OCI-LY3 (cell line): ENCODE data around the gene KMO.

ENCODE experiments used
- H2AFZ ChIP-seq: fragments of 200-600, 300-600 bp; shearing (Covaris generic); 2 replicates; pipeline ENCODE4 v1.6.0; 2014; ENCODE audit warnings: antibody characterized with exemption, low read depth, low read length
- H3K27ac ChIP-seq: fragments of 200-600, 300-600 bp; sonication (generic); 2 replicates; pipeline ENCODE4 v1.5.1; 2014; ENCODE audit warnings: mild to moderate bottlenecking, low read length, moderate library complexity, mixed read lengths
- H3K27me3 ChIP-seq: fragments of 200-600, 300-600 bp; sonication (generic); 2 replicates; pipeline ENCODE4 v1.6.1; 2014; ENCODE audit warnings: low read depth, low read length, mixed read lengths
- H3K36me3 ChIP-seq: fragments of 200-600, 300-600 bp; sonication (generic); replicated peaks from 2 replicates; pipeline ENCODE3; 2014; ENCODE audit warnings: low read depth, low read length, mixed read lengths
- H3K4me1 ChIP-seq: fragments of 300-600, 200-600 bp; sonication (generic); 2 replicates; pipeline ENCODE4 v1.6.1; 2014; ENCODE audit warnings: low read length, mixed read lengths
- H3K4me2 ChIP-seq: fragments of 200-600, 300-600 bp; sonication (generic); 2 replicates; pipeline ENCODE4 v1.6.1; 2014; ENCODE audit warnings: low read length, mixed read lengths
- H3K4me3 ChIP-seq: fragments of 300-600, 200-600 bp; sonication (generic); 2 replicates; pipeline ENCODE4 v1.5.1; 2014; ENCODE audit warnings: antibody characterized with exemption, mild to moderate bottlenecking, low read length, moderate library complexity
- H3K79me2 ChIP-seq: fragments of 300-600, 200-600 bp; shearing (Covaris generic); 2 replicates; pipeline ENCODE4 v1.6.1; 2014; ENCODE audit warnings: mild to moderate bottlenecking, low read length, mixed read lengths
- H3K9ac ChIP-seq: fragments of 300-600, 200-600 bp; shearing (Covaris generic); 2 replicates; pipeline ENCODE4 v1.6.0; 2014; ENCODE audit warnings: mild to moderate bottlenecking, low read length, moderate library complexity
- H3K9me3 ChIP-seq: fragments of 200-600, 300-600 bp; shearing (Covaris generic); 2 replicates; pipeline ENCODE4 v1.6.1; 2014; ENCODE audit warnings: low read length, mixed read lengths; ENCODE audit not compliant: insufficient read depth
- H4K20me1 ChIP-seq: fragments of 200-600, 300-600 bp; sonication (generic); 2 replicates; pipeline ENCODE4 v1.6.1; 2016; ENCODE audit warnings: low read length, mixed read lengths; ENCODE audit not compliant: insufficient read depth
- EZH2phosphoT487 ChIP-seq: fragments of 200-600 bp; shearing (Covaris generic); IDR thresholded peaks from 2 replicates; pipeline ENCODE4 v1.6.1; 2018; ENCODE audit warnings: antibody characterized with exemption, mixed run types, low read depth
- TF ChIP-seq, protein P1 (sequence below): fragments of 200-600, 300-600 bp; sonication (generic); IDR thresholded peaks from 2 replicates; pipeline ENCODE4 v1.5.1; 2014; ENCODE audit warnings: antibody characterized with exemption, low read length, low read depth

KMO gene

DNA sequence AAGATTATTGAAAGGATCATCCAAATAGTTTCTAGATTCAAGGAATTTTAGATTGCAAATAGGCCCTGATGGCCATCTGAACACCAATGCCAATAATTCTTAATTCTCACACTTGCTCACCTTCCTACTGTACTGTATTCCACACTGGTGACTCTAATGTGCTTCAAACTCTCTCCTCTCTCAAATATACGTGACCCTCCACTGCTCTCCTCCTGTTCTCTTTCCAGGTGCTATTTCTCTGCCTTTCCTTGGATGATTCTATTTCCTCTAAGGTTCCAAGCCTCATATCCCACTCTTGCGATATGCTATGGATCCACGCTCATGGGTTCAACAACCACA is 28.6 kb downstream of the KMO start:
- TF ChIP-seq, protein P1, sequence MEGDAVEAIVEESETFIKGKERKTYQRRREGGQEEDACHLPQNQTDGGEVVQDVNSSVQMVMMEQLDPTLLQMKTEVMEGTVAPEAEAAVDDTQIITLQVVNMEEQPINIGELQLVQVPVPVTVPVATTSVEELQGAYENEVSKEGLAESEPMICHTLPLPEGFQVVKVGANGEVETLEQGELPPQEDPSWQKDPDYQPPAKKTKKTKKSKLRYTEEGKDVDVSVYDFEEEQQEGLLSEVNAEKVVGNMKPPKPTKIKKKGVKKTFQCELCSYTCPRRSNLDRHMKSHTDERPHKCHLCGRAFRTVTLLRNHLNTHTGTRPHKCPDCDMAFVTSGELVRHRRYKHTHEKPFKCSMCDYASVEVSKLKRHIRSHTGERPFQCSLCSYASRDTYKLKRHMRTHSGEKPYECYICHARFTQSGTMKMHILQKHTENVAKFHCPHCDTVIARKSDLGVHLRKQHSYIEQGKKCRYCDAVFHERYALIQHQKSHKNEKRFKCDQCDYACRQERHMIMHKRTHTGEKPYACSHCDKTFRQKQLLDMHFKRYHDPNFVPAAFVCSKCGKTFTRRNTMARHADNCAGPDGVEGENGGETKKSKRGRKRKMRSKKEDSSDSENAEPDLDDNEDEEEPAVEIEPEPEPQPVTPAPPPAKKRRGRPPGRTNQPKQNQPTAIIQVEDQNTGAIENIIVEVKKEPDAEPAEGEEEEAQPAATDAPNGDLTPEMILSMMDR: no peak
- TF ChIP-seq EZH2phosphoT487: no peak
- H3K9ac ChIP-seq: no peak overlapping the region
- H4K20me1 ChIP-seq: no peaks in the 10 kb centered on the region
- no peaks in the 10 kb centered on the region for H3K79me2 ChIP-seq
- H2AFZ ChIP-seq: no peak overlapping the region
- H3K27me3 ChIP-seq: no peaks in the 10 kb centered on the region
- H3K9me3 ChIP-seq: no peaks in the 10 kb centered on the region
- no peak overlapping the region for H3K27ac ChIP-seq
- H3K4me1 ChIP-seq: no peaks in the 10 kb centered on the region
- H3K4me2 ChIP-seq: no peak overlapping the region
- H3K4me3 ChIP-seq: no peak overlapping the region
- no peaks in the 10 kb centered on the region for H3K36me3 ChIP-seq

- Histone ChIP-seq H2AFZ (no peak overlapping the region), H3K4me2 (no peak overlapping the region), H3K36me3 (no peaks in the 10 kb centered on the region), H4K20me1 (no peaks in the 10 kb centered on the region), H3K4me3 (no peak overlapping the region), H3K9ac (no peak overlapping the region), H3K27me3 (no peaks in the 10 kb centered on the region), H3K79me2 (no peaks in the 10 kb centered on the region), H3K27ac (no peak overlapping the region), H3K4me1 (no peaks in the 10 kb centered on the region), H3K9me3 (no peaks in the 10 kb centered on the region)
- no peak for TF ChIP-seq EZH2phosphoT487
- TF ChIP-seq, protein P1: no peak
Observed at GRCh38 chr1:241569848-241570247, 37.7 kb downstream of the KMO start.

DNA sequence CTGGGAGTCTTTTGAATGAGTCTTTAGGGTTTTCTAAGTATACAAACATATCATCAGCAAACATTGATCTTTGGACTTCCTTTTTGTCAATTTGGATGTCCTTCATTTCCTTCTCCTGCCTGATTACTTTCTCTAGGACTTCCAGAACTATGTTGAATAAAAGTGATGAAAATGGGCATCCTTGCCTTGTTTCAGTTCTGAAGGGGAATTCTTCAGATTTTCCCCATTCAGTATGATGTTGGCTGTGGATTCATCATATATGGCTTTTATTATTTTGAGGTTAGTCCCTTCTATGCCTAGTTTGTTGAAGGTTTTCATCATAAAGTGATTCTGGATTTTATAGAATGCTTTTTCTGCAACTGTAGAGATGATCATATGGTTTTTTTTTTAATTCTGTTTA is 42.0 kb downstream of the KMO start:
- Histone ChIP-seq H2AFZ (no peak overlapping the region), H3K79me2 (no peaks in the 10 kb centered on the region), H3K9ac (no peak overlapping the region), H3K4me2 (no peak overlapping the region), H3K36me3 (peaks cover 10% of the 10 kb centered on the region), H3K27me3 (no peaks in the 10 kb centered on the region), H3K4me1 (no peaks in the 10 kb centered on the region), H3K9me3 (no peaks in the 10 kb centered on the region), H3K27ac (no peak overlapping the region), H4K20me1 (no peaks in the 10 kb centered on the region), H3K4me3 (no peak overlapping the region)
- TF ChIP-seq EZH2phosphoT487: no peak
- TF ChIP-seq, protein P1: no peak

DNA sequence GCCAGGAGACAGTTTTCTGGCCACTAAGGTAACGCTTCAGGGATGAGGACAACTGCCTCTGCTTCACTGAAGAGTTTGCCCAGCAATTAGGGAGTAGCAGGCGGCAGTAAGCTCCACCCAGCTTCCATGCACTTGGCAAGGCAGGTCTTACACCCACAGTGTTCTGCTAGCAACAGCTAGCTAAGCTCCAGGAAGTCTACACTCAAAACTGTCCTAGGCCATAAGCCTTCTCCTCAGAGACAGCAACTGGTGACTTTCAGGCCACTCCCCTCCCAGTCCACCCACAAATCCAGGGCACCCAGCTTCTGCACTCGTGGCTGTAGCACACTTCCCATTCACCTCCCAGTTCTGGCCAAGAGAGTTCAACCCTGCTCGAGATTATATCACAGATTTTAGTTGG is 47.3 kb downstream of the KMO start:
- H3K9ac ChIP-seq: no peak overlapping the region
- no peaks in the 10 kb centered on the region for H3K79me2 ChIP-seq
- no peaks in the 10 kb centered on the region for H3K27me3 ChIP-seq
- H4K20me1 ChIP-seq: no peaks in the 10 kb centered on the region
- H3K27ac ChIP-seq: no peak overlapping the region
- no peaks in the 10 kb centered on the region for H3K9me3 ChIP-seq
- TF ChIP-seq EZH2phosphoT487: no peak
- TF ChIP-seq, protein P1: no peak
- H3K4me3 ChIP-seq: no peak overlapping the region
- no peak overlapping the region for H2AFZ ChIP-seq
- H3K4me2 ChIP-seq: no peak overlapping the region
- no peaks in the 10 kb centered on the region for H3K4me1 ChIP-seq
- peaks cover 15% of the 10 kb centered on the region for H3K36me3 ChIP-seq
